ENCODE measurements around the gene TBC1D2B.

The TBC1D2B gene

GRCh38 chr15:78077053-78077870 lies at the start of gene TBC1D2B:
TSS of gene TBC1D2B (minus strand) at chr15:78077711. CDS start at chr15:78077652, 59 bp downstream.
- peak; percentile 11 to 65 for DNase-seq

- no peak for DNase-seq
These were observed 47.8 kb upstream of the TBC1D2B start for GRCh38 chr15:78125267-78125666.

- no peak for DNase-seq
These were observed 43.0 kb upstream of the TBC1D2B start for GRCh38 chr15:78120523-78120922.

GRCh38 chr15:78112551-78112950 lies 35.0 kb upstream of the TBC1D2B start:
- no peak for DNase-seq

GRCh38 chr15:78111788-78112187 lies 34.3 kb upstream of the TBC1D2B start:
- no peak for DNase-seq

GRCh38 chr15:78110916-78111475 lies 33.5 kb upstream of the TBC1D2B start:
- DNase-seq: no peak

- no peak for DNase-seq
These were observed 32.6 kb upstream of the TBC1D2B start for GRCh38 chr15:78110096-78110495.

- no peak for DNase-seq
These were observed 31.6 kb upstream of the TBC1D2B start for GRCh38 chr15:78109156-78109555.

GRCh38 chr15:78108300-78109084 lies 31.0 kb upstream of the TBC1D2B start:
- peak; percentile 45 to 78 for DNase-seq

GRCh38 chr15:78107471-78107870 lies 30.0 kb upstream of the TBC1D2B start:
- DNase-seq: no peak

- DNase-seq: no peak
These were observed 28.1 kb upstream of the TBC1D2B start for GRCh38 chr15:78105476-78106241.

- DNase-seq: no peak
These were observed 27.3 kb upstream of the TBC1D2B start for GRCh38 chr15:78104566-78105475.

GRCh38 chr15:78104119-78104479 lies 26.6 kb upstream of the TBC1D2B start:
- no peak for DNase-seq

GRCh38 chr15:78103406-78104118 lies 26.1 kb upstream of the TBC1D2B start:
- DNase-seq: no peak

GRCh38 chr15:78102741-78103140 lies 25.2 kb upstream of the TBC1D2B start:
- DNase-seq: no peak

GRCh38 chr15:78102211-78102610 lies 24.7 kb upstream of the TBC1D2B start:
- DNase-seq: no peak

GRCh38 chr15:78101423-78102105 lies 24.1 kb upstream of the TBC1D2B start:
- no peak for DNase-seq

- no peak for DNase-seq
These were observed 23.4 kb upstream of the TBC1D2B start for GRCh38 chr15:78100886-78101285.

- no peak for DNase-seq
These were observed 20.7 kb upstream of the TBC1D2B start for GRCh38 chr15:78098131-78098755.

GRCh38 chr15:78097667-78098066 lies 20.2 kb upstream of the TBC1D2B start:
- no peak for DNase-seq

Data from NCI-H446 (cell line).